ENCODE data around the gene ASTN2. TPM values are rescaled to one million over a fixed set of nuclear protein-coding genes. Genes with fewer than 3 reads are reported as not detected.

The ASTN2 gene
- total and polyA plus RNA-seq, 10 of the 15 experiments (the other 5 are each of a cell fraction or from before 2014, with no cell fraction given) = 1.4 to 15.7 (median 7.0) TPM

DNA sequence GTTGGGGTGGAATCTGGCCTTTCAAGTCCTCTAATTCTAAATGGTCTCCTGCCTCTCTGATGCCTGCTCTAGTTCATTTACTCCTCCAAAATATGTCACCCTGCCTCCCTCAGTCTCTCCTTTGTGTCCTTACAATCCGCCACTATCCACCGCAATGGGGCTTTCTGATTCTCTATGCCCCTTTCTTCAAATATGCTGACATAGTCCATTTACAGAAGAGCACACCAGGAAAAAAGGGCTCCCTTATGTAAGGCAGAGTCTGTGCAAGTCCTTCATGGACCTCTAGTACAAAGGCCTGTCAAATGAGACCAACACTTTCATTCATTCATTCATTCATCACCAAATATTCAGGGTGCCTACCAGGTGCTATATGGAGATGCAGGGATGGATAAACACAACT, 2.0 kb upstream of the ASTN2 start (continued):
- TF ChIP-seq BACH1 (IDR thresholded peaks at IDR 0.05; ENCODE audit: borderline replicate concordance) = no peak
- no peak for TF ChIP-seq HDGF (IDR thresholded peaks at IDR 0.05)
- no peak for TF ChIP-seq ZNF207 (IDR thresholded peaks at IDR 0.05; ENCODE audit: borderline replicate concordance)

- in situ Hi-C loops (cut with MboI) = loop anchor here (25.0 kb wide), 1 partner anchor 678 kb away; no protein-coding TSS in a partner anchor
- TF ChIP-seq EP300 (IDR thresholded peaks at IDR 0.05; ENCODE audit: borderline replicate concordance in 1 of 2, control insufficient read depth in 1 of 2, low read depth in 2 of 2, low read length in 2 of 2) (no peak), FOXK2 (IDR thresholded peaks at IDR 0.05) (no peak), ZNF384 (IDR thresholded peaks at IDR 0.05; ENCODE audit: borderline replicate concordance, low read depth, low read length) (no peak), ZBTB33 (IDR thresholded peaks at IDR 0.05) (no peak), HDGF (IDR thresholded peaks at IDR 0.05) (no peak), MTA2 (IDR thresholded peaks at IDR 0.05; ENCODE audit: low read depth) (no peak), ELK1 (IDR thresholded peaks at IDR 0.05; ENCODE audit: low read depth, low read length) (no peak), SREBF1 (IDR thresholded peaks at IDR 0.05; ENCODE audit: low read length) (no peak)
- TF ChIP-seq, protein P1, sequence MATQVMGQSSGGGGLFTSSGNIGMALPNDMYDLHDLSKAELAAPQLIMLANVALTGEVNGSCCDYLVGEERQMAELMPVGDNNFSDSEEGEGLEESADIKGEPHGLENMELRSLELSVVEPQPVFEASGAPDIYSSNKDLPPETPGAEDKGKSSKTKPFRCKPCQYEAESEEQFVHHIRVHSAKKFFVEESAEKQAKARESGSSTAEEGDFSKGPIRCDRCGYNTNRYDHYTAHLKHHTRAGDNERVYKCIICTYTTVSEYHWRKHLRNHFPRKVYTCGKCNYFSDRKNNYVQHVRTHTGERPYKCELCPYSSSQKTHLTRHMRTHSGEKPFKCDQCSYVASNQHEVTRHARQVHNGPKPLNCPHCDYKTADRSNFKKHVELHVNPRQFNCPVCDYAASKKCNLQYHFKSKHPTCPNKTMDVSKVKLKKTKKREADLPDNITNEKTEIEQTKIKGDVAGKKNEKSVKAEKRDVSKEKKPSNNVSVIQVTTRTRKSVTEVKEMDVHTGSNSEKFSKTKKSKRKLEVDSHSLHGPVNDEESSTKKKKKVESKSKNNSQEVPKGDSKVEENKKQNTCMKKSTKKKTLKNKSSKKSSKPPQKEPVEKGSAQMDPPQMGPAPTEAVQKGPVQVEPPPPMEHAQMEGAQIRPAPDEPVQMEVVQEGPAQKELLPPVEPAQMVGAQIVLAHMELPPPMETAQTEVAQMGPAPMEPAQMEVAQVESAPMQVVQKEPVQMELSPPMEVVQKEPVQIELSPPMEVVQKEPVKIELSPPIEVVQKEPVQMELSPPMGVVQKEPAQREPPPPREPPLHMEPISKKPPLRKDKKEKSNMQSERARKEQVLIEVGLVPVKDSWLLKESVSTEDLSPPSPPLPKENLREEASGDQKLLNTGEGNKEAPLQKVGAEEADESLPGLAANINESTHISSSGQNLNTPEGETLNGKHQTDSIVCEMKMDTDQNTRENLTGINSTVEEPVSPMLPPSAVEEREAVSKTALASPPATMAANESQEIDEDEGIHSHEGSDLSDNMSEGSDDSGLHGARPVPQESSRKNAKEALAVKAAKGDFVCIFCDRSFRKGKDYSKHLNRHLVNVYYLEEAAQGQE (IDR thresholded peaks at IDR 0.05; ENCODE audit: low read depth, low read length) = no peak
- TF ChIP-seq, protein P2, sequence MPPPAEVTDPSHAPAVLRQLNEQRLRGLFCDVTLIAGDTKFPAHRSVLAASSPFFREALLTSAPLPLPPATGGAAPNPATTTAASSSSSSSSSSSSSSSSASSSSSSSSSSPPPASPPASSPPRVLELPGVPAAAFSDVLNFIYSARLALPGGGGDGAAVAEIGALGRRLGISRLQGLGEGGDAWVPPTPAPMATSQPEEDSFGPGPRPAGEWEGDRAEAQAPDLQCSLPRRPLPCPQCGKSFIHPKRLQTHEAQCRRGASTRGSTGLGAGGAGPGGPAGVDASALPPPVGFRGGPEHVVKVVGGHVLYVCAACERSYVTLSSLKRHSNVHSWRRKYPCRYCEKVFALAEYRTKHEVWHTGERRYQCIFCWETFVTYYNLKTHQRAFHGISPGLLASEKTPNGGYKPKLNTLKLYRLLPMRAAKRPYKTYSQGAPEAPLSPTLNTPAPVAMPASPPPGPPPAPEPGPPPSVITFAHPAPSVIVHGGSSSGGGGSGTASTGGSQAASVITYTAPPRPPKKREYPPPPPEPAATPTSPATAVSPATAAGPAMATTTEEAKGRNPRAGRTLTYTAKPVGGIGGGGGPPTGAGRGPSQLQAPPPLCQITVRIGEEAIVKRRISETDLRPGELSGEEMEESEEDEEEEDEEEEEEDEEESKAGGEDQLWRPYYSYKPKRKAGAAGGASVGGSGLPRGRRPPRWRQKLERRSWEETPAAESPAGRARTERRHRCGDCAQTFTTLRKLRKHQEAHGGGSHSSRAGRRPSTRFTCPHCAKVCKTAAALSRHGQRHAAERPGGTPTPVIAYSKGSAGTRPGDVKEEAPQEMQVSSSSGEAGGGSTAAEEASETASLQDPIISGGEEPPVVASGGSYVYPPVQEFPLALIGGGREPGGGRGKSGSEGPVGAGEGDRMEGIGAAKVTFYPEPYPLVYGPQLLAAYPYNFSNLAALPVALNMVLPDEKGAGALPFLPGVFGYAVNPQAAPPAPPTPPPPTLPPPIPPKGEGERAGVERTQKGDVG (CRISPR knock-in tag; IDR thresholded peaks at IDR 0.05) = no peak
Measured at GRCh38 chr9:117415358-117415914, 579 bp upstream of the ASTN2 start.

More at GRCh38 chr9:117415358-117415914, 579 bp upstream of the ASTN2 start:
- Histone ChIP-seq H4K20me1 (ENCODE audit: control insufficient read depth, insufficient read depth) (no peaks in the 10 kb centered on the region), H3K4me3 (no peak overlapping the region), H3K27me3 (replicated peaks in 1 of 2; ENCODE audit: control insufficient read depth in 2 of 2, insufficient read depth in 2 of 2, low read length in 1 of 2) (peaks cover 13 to 19% of the 10 kb centered on the region in 2 experiments; a peak in 3 of 4 replicates), H3K4me1 (ENCODE audit: control insufficient read depth, insufficient read depth, low read length) (no peaks in the 10 kb centered on the region), H3K27ac (ENCODE audit: control insufficient read depth, insufficient read depth) (no peak overlapping the region), H3K9ac (ENCODE audit: control insufficient read depth, insufficient read depth, low read length) (no peak overlapping the region), H2AFZ (ENCODE audit: control insufficient read depth, low read depth, low read length) (no peak overlapping the region), H3K4me2 (ENCODE audit: control insufficient read depth, insufficient read depth) (no peak overlapping the region), H3K79me2 (ENCODE audit: control insufficient read depth, insufficient read depth, low read length) (no peaks in the 10 kb centered on the region), H3K36me3 (ENCODE audit: control insufficient read depth in 2 of 2, insufficient read depth in 2 of 2, low read length in 1 of 2) (no peaks in the 10 kb centered on the region), H3K9me3 (replicated peaks; ENCODE audit: control insufficient read depth, insufficient read depth, low read length) (no peaks in the 10 kb centered on the region)
- BruUV-seq (replicated peaks) = no TSS peak
- WGBS (ENCODE audit: insufficient coverage, insufficient replicate concordance, low lambda C conversion rate, missing lambda C conversion rate) = 11% methylated on average over 13 of the region's 13 CpGs
- ChIA-PET SMC1A (ENCODE audit: uncharacterized antibody, unreplicated experiment) (no interaction called here), POLR2A (no interaction called here), RAD21 (ENCODE audit: unreplicated experiment) (no interaction called here), CTCF (no interaction called here)
- FAIRE-seq (no peak), ATAC-seq (no peak), DNase-seq (ENCODE audit: low read depth, low spot score) (no peak)
- intact Hi-C loops (cut with micrococcal nuclease; ENCODE audit: unreplicated experiment) = no loop called here
